Posterior vena cava (tissue), 2 donors: ENCODE data around the gene SPATA2. TPM values are rescaled to one million over a fixed set of nuclear protein-coding genes. Genes with fewer than 3 reads are reported as not detected.

Experiments used
- DNase-seq: peaks from one replicate; pipeline ENCODE4 v3.0.0-alpha.2; 2020; ENCODE audit warnings: low spot score
- intact Hi-C, 2 donors: fragments of 100-400 bp; cut with DNase I; formaldehyde crosslinking; loops; one replicate each; pipeline versions ENCODE4 v1.14.1 to v1.14.2; 2022 to 2023
- total RNA-seq, 2 donors: library from RNA; stranded (reverse); fragmentation: NEBNext Ultra II Directional; extraction: Animal tissue kit (Norgen Biotek cat#: 25700); gene quantifications; one replicate each; pipeline ENCODE4 v1.2.1, GENCODE V29; 2021
- donor health status: DM: yes; HTN: yes; CAD: no.
- donor health status: DM: yes; HTN: yes; CAD: no.

The SPATA2 gene
- total RNA-seq, 2 donors from 2014 or later: 4.5 TPM

DNA sequence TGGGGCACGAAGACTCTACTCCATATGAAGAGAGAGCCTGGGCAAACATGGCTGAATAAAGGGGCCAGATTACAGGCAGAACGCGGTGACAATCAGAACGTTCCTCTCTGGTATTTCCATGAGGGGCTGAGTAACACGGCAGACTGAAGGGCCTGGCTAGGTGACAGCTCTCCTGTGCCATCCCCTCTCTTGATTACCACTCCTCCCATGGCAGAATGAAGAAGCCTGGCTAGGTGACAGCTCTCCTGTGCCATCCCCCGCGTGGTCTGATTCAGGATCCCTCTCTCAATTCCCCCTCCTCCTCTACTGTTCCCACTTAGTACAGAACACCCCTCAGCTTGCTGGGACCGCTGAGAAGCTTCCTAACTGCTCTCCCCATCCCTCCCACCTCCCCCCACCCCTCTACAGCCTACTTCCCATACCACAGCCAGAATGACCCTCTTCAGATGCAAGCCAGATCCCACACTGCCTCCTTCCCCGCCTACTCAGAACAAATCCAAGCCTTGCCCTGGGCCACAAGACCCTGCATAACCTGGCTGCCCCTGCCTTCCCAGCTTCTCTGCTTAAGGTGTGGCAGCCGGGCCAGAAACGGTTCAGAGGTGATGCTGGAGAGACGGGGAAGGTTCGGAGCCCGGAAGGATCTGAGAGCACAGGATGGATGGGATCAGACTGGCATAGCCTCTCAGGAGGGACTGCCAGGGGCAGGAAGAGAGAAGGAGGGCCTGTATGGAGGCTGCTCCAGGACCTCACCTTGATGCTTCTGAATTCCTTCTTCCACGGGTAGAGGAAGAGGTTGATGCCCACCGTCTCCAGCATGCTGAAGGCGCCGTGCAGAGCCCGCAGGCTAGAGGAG lies 7.7 kb downstream of the SPATA2 start:
- DNase-seq: peak; percentile 76
- intact Hi-C loops: no loop called here

DNA sequence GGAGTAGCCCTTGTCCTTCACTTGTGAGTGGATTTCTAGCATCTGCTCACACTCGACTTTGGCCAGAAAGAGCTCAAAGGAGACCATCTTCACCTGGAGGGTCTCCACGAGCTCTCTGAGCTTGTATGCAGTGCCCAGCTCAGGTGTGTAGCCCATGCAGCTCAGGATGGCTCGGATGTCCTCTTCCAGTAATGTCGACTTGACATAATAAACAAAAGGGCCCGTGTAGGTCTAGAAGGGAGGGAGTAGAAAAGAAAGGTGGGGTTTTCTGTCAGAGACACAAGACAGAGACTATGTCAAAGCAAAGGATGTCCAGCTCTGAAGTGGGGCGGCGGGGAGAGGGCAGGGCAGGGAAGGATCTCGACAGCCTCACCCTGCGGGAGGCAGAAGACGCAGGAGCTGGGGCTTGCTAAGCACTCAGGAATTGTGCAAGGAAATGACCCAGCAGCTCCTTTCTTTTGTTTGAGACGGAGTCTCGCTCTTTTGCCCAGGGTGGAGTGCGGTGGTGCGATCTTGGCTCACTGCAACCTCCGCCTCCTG lies 8.6 kb downstream of the SPATA2 start:
- intact Hi-C loops: no loop called here
- peak; percentile 57 for DNase-seq

DNA sequence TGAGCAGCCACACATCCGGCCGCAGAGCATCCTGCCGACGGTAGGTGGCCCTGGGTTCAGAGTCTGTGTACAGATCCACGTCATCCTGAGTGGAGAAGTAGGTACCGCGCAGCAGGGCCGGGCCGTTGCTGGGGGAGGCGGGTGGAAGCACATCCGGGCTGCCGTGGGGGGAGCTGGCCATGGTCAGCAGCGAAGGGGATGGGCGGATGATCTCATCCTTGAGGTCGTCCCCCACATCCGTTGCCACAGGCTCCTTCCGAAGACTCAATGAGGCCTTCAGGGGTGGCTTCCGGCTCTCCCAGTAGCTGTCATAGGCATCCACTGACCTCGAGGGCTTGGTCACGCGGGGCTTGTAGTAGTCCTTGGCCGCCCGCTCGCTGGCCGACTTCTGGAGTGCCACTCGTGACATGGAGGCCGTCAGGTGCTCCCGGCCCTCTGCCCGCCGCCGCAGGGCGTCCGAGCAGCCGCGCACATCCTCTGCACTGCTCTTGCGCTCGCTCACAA lies 9.2 kb downstream of the SPATA2 start:
- peak; percentile 73 for DNase-seq
- intact Hi-C loops: no loop called here

DNA sequence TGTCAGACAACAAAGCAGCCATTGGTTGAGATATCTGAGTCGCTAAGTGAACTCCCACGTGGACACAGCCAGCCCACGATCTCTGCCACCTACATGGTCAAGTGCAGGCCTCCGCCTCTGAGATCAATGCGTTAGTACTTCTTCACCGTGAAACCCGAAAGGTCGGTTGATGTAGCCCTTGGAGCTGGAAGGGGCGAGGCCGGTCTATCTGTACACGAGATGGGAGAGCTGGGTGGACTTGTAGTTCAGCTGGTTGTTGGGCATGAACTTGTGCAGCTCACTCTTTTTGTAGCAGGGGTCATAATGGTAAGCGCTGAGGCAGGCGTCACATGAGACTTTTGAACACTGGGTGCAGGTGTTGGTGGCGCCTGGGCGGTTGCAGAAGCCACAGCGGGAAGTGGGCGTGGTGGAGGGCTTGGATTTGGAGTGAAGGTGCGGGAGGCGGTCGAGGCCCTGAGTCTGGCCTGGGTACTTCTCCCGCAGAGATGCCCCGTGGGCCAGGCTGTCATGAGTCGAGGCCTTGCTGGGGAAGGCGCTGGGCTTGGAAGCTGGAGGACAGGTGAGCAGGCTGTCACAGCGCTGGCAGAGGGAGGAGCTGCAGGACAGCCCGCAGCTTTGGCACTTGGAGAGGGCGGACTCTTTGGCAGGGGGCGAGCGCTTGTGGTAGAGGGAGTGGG lies 9.8 kb downstream of the SPATA2 start:
- intact Hi-C loops: no loop called here
- peak; percentile 60 for DNase-seq

DNA sequence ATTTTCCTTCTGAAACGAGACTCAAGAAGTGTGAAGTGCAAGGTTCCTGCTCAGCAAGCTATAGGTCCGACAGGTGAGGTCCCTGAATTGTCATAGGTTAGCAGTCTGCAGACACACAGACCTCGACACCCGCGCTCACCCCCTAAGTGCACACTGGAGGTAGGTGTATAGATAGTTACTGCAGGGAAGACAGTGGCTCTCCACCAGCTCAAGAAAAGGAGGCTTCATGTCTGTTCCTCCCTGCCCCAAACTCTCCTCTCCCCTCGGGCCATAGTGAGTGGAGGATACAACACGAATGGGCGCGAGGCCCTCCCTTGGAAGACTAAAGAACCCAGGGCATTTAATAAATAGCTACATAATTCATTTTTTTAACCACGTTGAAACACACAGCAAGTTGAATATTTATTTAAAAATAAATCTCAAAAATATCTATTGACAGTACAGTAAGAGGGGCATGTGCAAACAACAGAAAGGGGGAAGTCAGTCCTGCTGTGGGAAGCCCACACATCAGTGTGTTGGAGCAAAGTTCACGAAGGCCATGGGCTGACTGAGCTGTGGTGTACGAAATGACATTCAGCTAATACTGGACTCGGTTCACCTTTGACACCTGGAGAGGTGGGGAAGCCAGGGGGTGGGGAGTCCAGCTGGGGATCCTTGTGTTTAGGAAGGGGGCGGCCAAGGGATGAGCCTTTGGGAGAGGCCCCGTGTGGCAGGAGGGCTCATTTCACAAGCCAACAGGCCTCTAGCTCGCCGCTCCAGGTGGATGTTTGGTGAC lies 10.7 kb downstream of the SPATA2 start:
- intact Hi-C loops: no loop called here
- DNase-seq: peak; percentile 45

DNA sequence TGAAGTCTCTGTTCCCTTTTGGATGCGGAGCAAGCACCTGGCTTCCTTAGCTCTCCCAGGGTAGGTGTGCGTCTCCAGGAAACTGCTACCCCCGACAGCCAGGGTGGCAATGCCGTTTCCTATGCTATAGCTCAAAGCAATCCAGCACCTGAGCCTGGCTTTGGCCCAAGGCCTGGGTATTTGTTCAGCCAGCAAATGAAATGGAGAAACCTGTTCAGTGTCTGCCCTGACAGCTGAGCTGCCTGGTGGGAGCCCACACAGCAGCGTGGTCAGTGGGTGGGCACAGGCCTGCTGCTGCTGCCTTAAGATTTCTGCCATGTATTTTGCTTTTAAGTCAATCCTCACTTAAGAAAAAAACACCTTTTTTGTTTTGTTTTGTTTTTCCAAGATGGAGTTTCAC lies 13.7 kb downstream of the SPATA2 start:
- intact Hi-C loops: no loop called here
- peak; percentile 18 for DNase-seq

DNA sequence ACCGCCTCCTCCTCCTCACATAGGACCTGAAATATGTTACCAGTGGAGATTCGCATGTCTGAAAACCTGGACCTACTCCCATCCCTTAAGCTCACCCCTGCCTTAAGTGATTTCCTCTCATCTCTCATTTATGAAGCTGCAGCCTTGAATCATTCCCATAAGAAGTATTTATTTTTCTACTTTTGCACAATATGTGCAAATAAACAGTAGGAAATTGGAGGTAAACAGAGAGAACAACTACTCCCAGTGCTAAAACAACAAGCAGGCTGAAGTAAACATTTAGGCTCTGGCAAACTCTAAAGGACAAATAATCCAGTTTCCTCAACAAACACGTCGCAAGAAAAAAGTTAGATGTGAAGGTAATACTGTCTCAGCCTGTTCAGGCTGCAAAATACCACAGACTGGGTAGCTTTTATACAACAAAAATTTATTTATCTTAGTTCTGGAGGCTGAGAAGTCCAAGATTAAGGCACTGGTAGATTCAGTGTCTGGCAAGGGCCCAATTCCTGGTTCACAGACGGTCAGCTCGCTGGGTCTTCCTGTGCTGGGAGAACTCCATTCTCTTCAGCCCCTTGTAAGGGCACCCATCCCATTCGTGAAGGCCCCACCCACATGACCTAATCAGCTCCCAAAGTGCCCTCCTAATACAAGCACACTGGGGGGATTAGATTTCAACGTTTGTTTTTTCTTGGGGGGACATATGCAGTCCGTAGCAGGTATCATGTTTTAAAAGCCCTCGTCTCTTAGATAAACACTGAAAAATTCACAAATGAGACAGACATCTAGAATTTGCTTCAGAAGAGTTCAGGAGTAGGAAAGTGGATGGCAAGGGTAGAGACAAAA lies 15.6 kb downstream of the SPATA2 start:
- intact Hi-C loops: loop anchor here in 1 of 2 donors (10.0 kb wide), 1 partner anchor 285 kb away; no protein-coding TSS in a partner anchor

DNA sequence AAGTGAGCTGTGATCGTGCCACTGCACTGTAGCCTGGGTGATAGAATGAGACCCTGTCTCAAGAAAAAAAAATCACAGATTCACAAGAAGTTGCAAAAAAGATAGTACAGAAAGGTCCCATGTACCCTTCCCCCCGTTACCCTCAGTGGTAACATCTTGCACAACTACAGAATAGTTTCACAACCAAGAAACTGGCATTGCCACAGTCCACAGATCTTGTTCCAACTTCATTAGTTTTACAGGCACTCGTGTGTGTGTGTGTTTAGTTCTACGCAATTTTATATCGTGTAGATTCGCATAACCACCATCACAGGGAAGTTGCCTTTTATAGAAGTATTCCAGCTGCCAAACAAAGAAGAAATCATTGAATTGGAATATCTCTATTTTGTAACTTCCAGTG lies 19.1 kb downstream of the SPATA2 start:
- no peak for DNase-seq
- intact Hi-C loops: loop anchor here in 1 of 2 donors (10.0 kb wide), 1 partner anchor 281 kb away; no protein-coding TSS in a partner anchor

More for the DNA sequence above, 15.6 kb downstream of the SPATA2 start:
- no peak for DNase-seq

DNA sequence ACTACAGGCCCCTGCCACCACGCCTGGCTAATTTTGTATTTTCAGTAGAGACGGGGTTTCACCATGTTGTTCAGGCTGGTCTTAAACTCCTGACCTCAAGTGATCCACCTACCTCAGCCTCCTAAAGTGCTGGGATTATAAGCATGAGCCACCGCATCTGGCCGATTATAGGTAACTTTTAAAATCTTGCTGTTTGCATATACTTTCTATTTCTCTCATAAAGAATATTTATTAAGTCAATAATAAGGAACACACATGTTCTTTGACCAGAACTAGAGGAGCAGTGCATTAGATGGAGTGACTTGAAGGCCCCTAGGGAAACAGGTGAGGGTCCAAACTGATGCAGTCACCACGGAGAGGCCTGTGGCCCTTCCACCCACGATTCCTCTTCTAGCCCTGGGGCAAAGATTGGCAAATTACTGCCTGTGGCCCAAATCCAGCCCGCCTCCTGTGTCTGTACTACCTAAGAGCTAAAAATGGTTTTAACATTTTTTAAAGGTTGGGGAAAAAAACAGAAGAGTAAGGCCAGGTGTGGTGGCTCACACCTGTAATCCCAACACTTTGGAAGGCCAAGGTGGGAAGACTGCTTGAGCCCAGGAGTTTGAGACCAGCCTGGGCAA lies 19.7 kb downstream of the SPATA2 start:
- intact Hi-C loops: loop anchor here in 1 of 2 donors (10.0 kb wide), 1 partner anchor 281 kb away; no protein-coding TSS in a partner anchor
- DNase-seq: peak; percentile 47

DNA sequence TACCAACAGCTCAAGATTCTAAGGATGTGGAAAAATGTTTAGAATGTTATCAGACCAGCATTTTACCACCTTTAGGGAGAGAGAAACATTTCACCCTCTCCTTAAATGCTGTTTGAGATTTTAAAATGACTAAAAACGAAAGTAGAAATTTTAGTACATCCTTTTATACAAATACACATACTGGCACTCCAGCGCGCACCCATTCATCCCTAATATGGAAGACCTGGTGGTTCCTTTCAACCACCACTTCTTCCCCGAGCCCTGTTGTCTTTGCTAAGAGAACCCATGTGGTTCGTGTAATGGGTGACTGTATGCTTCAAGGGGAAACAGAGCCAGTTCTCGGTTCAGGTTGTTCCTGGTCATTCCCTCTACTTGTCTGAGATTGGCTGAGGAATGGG lies 21.3 kb downstream of the SPATA2 start:
- DNase-seq: peak; percentile 50
- intact Hi-C loops: loop anchor here in 1 of 2 donors (10.0 kb wide), 1 partner anchor 279 kb away; no protein-coding TSS in a partner anchor

DNA sequence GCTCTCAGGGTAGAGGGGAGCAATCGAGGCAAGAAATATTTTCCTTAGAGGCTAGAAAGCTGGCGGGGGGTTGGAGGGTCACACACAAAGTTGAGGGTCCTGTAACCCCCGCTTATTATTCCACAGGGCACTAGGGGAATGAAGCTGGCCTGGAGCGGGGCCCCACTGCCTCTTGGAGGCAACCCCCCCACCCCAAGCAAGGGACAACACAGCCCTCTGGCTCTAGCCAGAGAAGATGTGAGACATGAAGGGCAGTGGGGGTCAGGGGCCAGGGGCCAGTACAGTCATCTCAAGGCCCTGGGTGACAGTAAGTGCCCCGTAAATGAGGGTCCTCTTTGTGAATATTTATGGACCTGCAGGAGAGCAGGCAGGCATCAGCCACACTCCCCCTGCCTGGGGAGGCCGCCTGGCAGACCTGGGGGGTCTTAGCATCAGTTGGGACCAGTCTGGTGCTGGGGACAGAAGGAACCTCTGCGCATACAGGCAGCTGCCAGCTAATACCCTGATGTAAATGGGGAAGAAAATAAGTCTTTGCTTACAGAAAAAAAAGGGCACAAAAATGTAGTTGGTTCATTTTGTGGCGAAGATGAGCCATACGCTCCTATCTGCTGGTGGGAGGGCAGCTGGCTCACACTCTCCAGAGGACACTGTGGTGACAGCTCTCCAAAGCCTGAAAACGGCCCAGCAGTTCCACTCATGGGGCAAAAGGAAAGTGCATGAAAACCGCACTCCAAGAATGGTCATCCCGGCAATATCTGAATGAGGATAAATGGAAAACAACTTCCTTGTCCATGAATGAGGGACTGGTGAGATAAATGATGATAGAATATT lies 21.9 kb downstream of the SPATA2 start:
- intact Hi-C loops: loop anchor here in 1 of 2 donors (10.0 kb wide), 1 partner anchor 279 kb away; no protein-coding TSS in a partner anchor
- peak; percentile 65 for DNase-seq

DNA sequence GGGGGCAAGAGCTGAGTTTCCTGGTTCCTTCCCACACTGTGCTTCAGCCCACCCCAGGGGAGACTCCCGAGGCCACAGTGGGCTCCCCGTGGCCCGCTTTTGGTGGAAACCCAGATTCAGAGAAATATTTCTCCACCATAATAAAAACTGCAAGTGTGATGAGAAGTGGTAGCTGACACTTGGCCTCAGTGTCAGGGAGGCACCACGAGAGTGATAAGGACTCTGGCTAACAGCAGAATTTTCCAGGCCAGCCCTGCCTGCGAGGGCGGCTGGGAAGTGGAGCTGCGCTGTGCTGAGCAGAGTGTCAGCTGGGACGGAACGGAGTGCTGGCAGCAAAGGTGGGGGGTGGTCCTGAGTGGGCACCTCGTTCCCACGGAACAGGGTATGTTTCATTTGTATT lies 22.5 kb downstream of the SPATA2 start:
- peak; percentile 77 for DNase-seq
- intact Hi-C loops: loop anchor here in 1 of 2 donors (10.0 kb wide), 1 partner anchor 278 kb away; no protein-coding TSS in a partner anchor

DNA sequence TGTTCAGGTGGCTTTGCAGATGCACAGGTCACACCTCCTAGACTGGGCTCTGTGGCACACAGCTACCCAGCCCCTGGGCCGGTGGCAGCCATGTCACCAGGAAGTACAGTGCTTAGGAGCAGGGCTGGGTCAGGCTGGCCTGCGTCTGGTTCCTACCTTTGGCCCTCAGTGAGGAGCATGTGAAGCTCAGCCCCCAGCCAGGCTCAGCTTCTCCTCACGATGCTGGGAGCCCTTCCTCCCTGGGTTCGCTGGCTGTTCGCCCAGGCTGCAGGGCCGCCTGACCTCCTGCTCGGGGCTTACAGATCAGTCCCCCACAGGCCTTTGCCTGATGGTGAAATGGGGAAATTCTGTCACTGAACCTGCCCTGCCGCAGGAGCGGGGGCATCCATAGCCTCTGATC lies 23.1 kb downstream of the SPATA2 start:
- peak; percentile 73 for DNase-seq
- intact Hi-C loops: loop anchor here in 1 of 2 donors (10.0 kb wide), 1 partner anchor 277 kb away; no protein-coding TSS in a partner anchor

DNA sequence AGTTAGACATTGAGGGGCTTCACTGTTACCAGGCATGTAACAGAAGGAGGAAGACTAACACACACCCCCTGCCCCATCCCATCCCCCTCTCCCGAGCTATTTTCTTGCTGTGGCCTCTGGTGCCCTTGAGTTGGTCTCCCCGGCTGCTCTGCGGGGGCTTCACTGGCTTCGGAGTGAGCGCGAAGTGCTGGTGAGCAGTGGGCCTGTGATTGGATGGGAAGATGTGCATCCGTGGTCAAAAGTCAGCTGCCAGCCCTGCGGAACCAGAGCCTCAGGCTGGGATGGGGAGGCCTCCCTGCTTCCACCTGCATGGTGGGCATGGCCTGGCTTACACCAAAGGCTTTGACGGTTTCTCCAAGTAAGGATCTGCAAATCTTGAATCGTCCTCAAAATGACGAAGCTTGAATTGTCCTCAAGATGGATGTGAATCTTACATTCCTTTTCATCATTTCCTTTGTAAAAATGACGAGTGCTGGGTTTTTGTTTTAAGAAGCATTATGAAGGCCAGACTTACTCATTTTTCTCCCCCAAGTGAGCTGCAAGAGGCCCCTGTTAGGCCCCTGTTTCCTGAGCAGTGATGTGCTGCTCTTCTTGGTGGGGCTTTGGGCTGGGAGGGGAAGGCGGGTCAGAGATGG lies 23.7 kb downstream of the SPATA2 start:
- DNase-seq: peak; percentile 38
- intact Hi-C loops: loop anchor here in 1 of 2 donors (10.0 kb wide), 1 partner anchor 277 kb away; no protein-coding TSS in a partner anchor

DNA sequence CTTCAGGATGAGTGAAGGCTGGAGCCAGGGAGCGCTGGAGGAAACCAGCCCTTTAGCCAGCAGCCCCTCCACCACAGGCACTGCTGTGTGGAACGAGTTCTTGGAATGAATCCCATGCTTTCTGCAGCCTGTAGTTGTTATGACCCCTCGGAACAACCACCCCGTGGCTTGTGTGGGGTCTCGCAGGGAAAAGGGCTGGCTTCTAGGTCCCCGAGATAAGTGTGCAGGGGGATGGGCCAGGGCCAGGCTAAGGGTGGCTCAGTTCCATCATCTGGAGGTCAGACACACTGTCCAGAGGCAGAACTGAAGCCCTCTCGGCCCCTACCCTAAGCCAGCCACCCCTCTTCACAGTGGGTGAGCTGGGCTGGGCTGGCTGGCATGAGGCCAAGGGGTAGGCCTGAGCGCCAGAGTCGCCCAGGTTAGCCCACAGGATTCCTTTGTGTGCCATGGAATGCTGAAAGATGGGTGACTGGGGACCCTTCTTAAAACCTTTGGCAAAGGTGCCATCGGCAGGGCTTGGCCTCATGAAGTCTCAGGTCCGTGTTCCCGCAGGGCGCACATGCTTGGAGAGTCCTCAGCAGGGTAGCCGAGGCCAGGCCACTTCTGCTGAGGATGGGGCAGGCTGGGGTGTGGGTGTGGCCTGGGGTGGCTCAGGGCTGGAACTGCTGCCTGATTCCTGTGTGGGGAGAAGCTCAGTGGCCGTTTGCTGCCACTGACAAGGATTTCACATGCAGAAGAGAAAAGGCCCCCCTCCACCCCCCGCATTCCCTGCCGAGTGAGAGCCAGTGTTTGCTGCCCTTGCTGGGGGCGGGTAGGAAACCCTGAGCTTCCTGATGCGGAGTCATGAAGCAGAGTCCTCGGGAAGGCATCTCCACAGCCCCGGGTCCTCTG lies 24.6 kb downstream of the SPATA2 start:
- DNase-seq: peak; percentile 75
- intact Hi-C loops: loop anchor here in 1 of 2 donors (10.0 kb wide), 1 partner anchor 276 kb away; no protein-coding TSS in a partner anchor
